ENCODE measurements around the gene CAPN13.

- TF ChIP-seq CTCF (IDR thresholded peaks at IDR 0.05) (no peak), EZH2 (IDR thresholded peaks at IDR 0.05; ENCODE audit: borderline replicate concordance, insufficient read depth, low read depth, low read length, poor library complexity, severe bottlenecking) (no peak)
Observed at GRCh38 chr2:30800159-30800558, 7.1 kb downstream of the CAPN13 start.
